ENCODE measurements around the gene PATL1. TPM values are rescaled to one million over a fixed set of nuclear protein-coding genes. Genes with fewer than 3 reads are reported as not detected.

PATL1 gene
- total and polyA plus RNA-seq, 2 experiments from 2014 or later: 12.9 to 19.6 TPM

- TF ChIP-seq ZNF462 (CRISPR knock-in tag; IDR thresholded peaks at IDR 0.05) (no peak), JUNB (IDR thresholded peaks at IDR 0.05; ENCODE audit: unreplicated experiment) (no peak), EZH2 (IDR thresholded peaks at IDR 0.05; ENCODE audit: low read depth, unreplicated experiment) (no peak)
Measured at GRCh38 chr11:59614277-59615119, 54.3 kb downstream of the PATL1 start (continued).

GRCh38 chr11:59611570-59612565 lies 57.0 kb downstream of the PATL1 start:
- no peak for ATAC-seq
- H3K4me3 ChIP-seq: no peak overlapping the region
- H3F3A ChIP-seq (replicated peaks; ENCODE audit: low read depth): no peaks in the 10 kb centered on the region
- H3K27me3 ChIP-seq (ENCODE audit: insufficient read depth): no peaks in the 10 kb centered on the region
- H3K36me3 ChIP-seq (ENCODE audit: insufficient read depth): peaks cover 30% of the 10 kb centered on the region
- H3K9me3 Mint-ChIP-seq: no peaks in the 10 kb centered on the region
- peaks cover 50% of the 10 kb centered on the region for H3K79me2 ChIP-seq (replicated peaks; ENCODE audit: insufficient read depth)
- DNase-seq (ENCODE audit: low spot score): no peak
- H3K36me3 Mint-ChIP-seq (ENCODE audit: low read depth): peaks cover 36% of the 10 kb centered on the region
- H3K4me3 Mint-ChIP-seq: no peak overlapping the region
- peaks cover 8% of the 10 kb centered on the region for H3K4me1 ChIP-seq (ENCODE audit: insufficient read depth)
- no peak overlapping the region for H2AFZ ChIP-seq
- peaks cover 32% of the 10 kb centered on the region for H4K20me1 ChIP-seq (replicated peaks; ENCODE audit: insufficient read depth)
- no peak overlapping the region for H3K27ac ChIP-seq (ENCODE audit: low read depth)
- no peaks in the 10 kb centered on the region for H3K27me3 Mint-ChIP-seq (ENCODE audit: insufficient read depth, low read depth, poor library complexity)
- H3K4me2 ChIP-seq: no peak overlapping the region
- peak overlapping the region; percentile 26; the same call in 1 of the 2 replicates for H3K27ac Mint-ChIP-seq
- H3K9me2 ChIP-seq (ENCODE audit: insufficient read depth): no peaks in the 10 kb centered on the region
- H3K4me1 Mint-ChIP-seq: peaks cover 12% of the 10 kb centered on the region
- TF ChIP-seq POLR2AphosphoS5 (IDR thresholded peaks at IDR 0.05; ENCODE audit: low read depth): no peak
- no peak for TF ChIP-seq NANOG (IDR thresholded peaks at IDR 0.05; ENCODE audit: borderline replicate concordance)
- no peak for TF ChIP-seq ZNF462 (CRISPR knock-in tag; IDR thresholded peaks at IDR 0.05)
- TF ChIP-seq ZNF114 (CRISPR knock-in tag; IDR thresholded peaks at IDR 0.05): no peak
